Retina (tissue), 1 donor: ENCODE data around the gene KIFC3.
A peak's percentile ranks its signal among the peaks of the same experiment; 100 is the strongest.
"Not testable (repeated sequence)": the region's sequence is repeated elsewhere in the genome, so short reads cannot be mapped to it uniquely, and the experiment has no call there.

Experiments used
- DNase-seq: peaks from one replicate; pipeline ENCODE4 v3.0.0-alpha.2; 2016

Gene KIFC3

GRCh38 chr16:57784334-57784733, 18.0 kb downstream of the KIFC3 start:
- no peak for DNase-seq

- no peak for DNase-seq
Measured at GRCh38 chr16:57783883-57784282, 18.4 kb downstream of the KIFC3 start.

GRCh38 chr16:57783116-57783515, 19.2 kb downstream of the KIFC3 start:
- DNase-seq, result no peak

- not testable (repeated sequence) for DNase-seq
Measured at GRCh38 chr16:57782607-57783055, 19.7 kb downstream of the KIFC3 start.

GRCh38 chr16:57781741-57782606, 20.3 kb downstream of the KIFC3 start:
- DNase-seq, result no peak

- no peak for DNase-seq
Measured at GRCh38 chr16:57781349-57781740, 20.9 kb downstream of the KIFC3 start.

- not testable (repeated sequence) for DNase-seq
Measured at GRCh38 chr16:57779836-57780235, 22.5 kb downstream of the KIFC3 start.

- DNase-seq, result no peak
Measured at GRCh38 chr16:57778658-57779057, 23.6 kb downstream of the KIFC3 start.

- DNase-seq, result peak; percentile 81
Measured at GRCh38 chr16:57775661-57776469, 26.4 kb downstream of the KIFC3 start.

GRCh38 chr16:57774705-57775285, 27.5 kb downstream of the KIFC3 start:
- no peak for DNase-seq

- DNase-seq, result no peak
Measured at GRCh38 chr16:57773655-57774295, 28.5 kb downstream of the KIFC3 start.

GRCh38 chr16:57773019-57773418, 29.3 kb downstream of the KIFC3 start:
- DNase-seq, result no peak

- no peak for DNase-seq
Measured at GRCh38 chr16:57771141-57771785, 31.0 kb downstream of the KIFC3 start.

- DNase-seq, result no peak
Measured at GRCh38 chr16:57770361-57770760, 31.9 kb downstream of the KIFC3 start.

GRCh38 chr16:57769541-57770145, 32.6 kb downstream of the KIFC3 start:
- DNase-seq, result no peak

GRCh38 chr16:57766714-57767348, 35.5 kb downstream of the KIFC3 start:
- no peak for DNase-seq

GRCh38 chr16:57765160-57765728, 37.0 kb downstream of the KIFC3 start:
- no peak for DNase-seq

GRCh38 chr16:57764341-57765159, 37.7 kb downstream of the KIFC3 start:
- no peak for DNase-seq

- no peak for DNase-seq
Measured at GRCh38 chr16:57764006-57764340, 38.3 kb downstream of the KIFC3 start.

GRCh38 chr16:57763285-57764005, 38.8 kb downstream of the KIFC3 start:
- peak; percentile 20 for DNase-seq
